IMR-90 (cell line): ENCODE measurements around the gene MAGI2.

Experiments used
- BHLHE40 ChIP-seq: fragments of 150-350 bp; IDR thresholded peaks from 2 replicates; pipeline ENCODE4 v1.6.1; 2016; ENCODE audit warnings: mild to moderate bottlenecking, low read depth, low read length
- CEBPB ChIP-seq: IDR thresholded peaks from 2 replicates; pipeline ENCODE4 v1.6.1; 2012; ENCODE audit warnings: low read depth, low read length, improper control_type of control experiment
- CTCF ChIP-seq: conservative IDR thresholded peaks from 2 replicates; pipeline ENCODE4 v1.5.1; 2012; ENCODE audit warnings: mild to moderate bottlenecking, low read depth, low read length, improper control_type of control experiment
- MAFK ChIP-seq: IDR thresholded peaks from 2 replicates; pipeline ENCODE4 v1.6.1; 2012; ENCODE audit warnings: low read depth, low read length, improper control_type of control experiment
- MAZ ChIP-seq: IDR thresholded peaks from 2 replicates; pipeline ENCODE4 v1.6.1; 2012; ENCODE audit warnings: low read depth, mild to moderate bottlenecking, low read length, improper control_type of control experiment, moderate library complexity, borderline replicate concordance
- NFE2L2 ChIP-seq: fragments of 150-350 bp; IDR thresholded peaks from 2 replicates; pipeline ENCODE4 v1.6.1; 2016; ENCODE audit warnings: low read depth, mild to moderate bottlenecking, low read length
- POLR2A ChIP-seq: IDR thresholded peaks from 2 replicates; pipeline ENCODE4 v1.6.1; 2012; ENCODE audit warnings: mild to moderate bottlenecking, low read depth, low read length
- RAD21 ChIP-seq: IDR thresholded peaks from 2 replicates; pipeline ENCODE4 v1.6.1; 2012; ENCODE audit warnings: low read length, improper control_type of control experiment
- RCOR1 ChIP-seq: IDR thresholded peaks from 2 replicates; pipeline ENCODE4 v1.6.1; 2012; ENCODE audit warnings: mild to moderate bottlenecking, low read length, improper control_type of control experiment; ENCODE audit not compliant: insufficient replicate concordance
- RFX5 ChIP-seq: IDR thresholded peaks from 2 replicates; pipeline ENCODE4 v1.8.0; 2012; ENCODE audit warnings: low read depth, mild to moderate bottlenecking, low read length, moderate library complexity
- SMC3 ChIP-seq: fragments of 150-350 bp; IDR thresholded peaks from 2 replicates; pipeline ENCODE4 v1.6.1; 2016; ENCODE audit warnings: low read depth, mild to moderate bottlenecking, antibody characterized with exemption, low read length, moderate library complexity
- USF2 ChIP-seq: fragments of 150-350 bp; IDR thresholded peaks from 2 replicates; pipeline ENCODE4 v1.6.1; 2017; ENCODE audit warnings: mild to moderate bottlenecking, antibody characterized with exemption, low read length, low read depth

GRCh38 chr7:78357709-78358108, 1095.8 kb downstream of the MAGI2 start:
- no peak for TF ChIP-seq CTCF
- no peak for TF ChIP-seq POLR2A
- no peak for TF ChIP-seq BHLHE40
- no peak for TF ChIP-seq RAD21
- no peak for TF ChIP-seq CEBPB
- TF ChIP-seq MAFK: no peak
- no peak for TF ChIP-seq MAZ
- TF ChIP-seq NFE2L2: no peak
- no peak for TF ChIP-seq RCOR1
- TF ChIP-seq RFX5: no peak
- TF ChIP-seq SMC3: no peak
- no peak for TF ChIP-seq USF2
